Progenitor cell of endocrine pancreas (in vitro differentiated cells): ENCODE measurements around the gene RSF1. TPM values are rescaled to one million over a fixed set of nuclear protein-coding genes. Genes with fewer than 3 reads are reported as not detected.
"Not testable (repeated sequence)": the region's sequence is repeated elsewhere in the genome, so short reads cannot be mapped to it uniquely, and the experiment has no call there.

Source experiments
- DNase-seq: peaks from one replicate; pipeline ENCODE4 v3.0.0; 2021; ENCODE audit warnings: low spot score; ENCODE audit not compliant: unreplicated experiment
- H3K27ac Mint-ChIP-seq: 2 replicates; pipeline ENCODE4 v1.8.0; 2021; ENCODE audit warnings: mild to moderate bottlenecking, moderate library complexity, mixed read lengths
- H3K27me3 Mint-ChIP-seq: 2 replicates; pipeline ENCODE4 v1.8.0; 2021; ENCODE audit warnings: mixed read lengths
- H3K36me3 Mint-ChIP-seq: 2 replicates; pipeline ENCODE4 v1.8.0; 2022; ENCODE audit warnings: mixed read lengths; ENCODE audit not compliant: insufficient read depth
- H3K4me1 Mint-ChIP-seq: 2 replicates; pipeline ENCODE4 v1.8.0; 2021; ENCODE audit warnings: low read depth, mixed read lengths
- H3K4me3 Mint-ChIP-seq: 2 replicates; pipeline ENCODE4 v1.8.0; 2021; ENCODE audit warnings: low read depth, mild to moderate bottlenecking, moderate library complexity, mixed read lengths
- H3K9me3 Mint-ChIP-seq: 2 replicates; pipeline ENCODE4 v1.8.0; 2021; ENCODE audit warnings: low read depth, mixed read lengths
- CTCF ChIP-seq: fragments of 200-600 bp; sonication (generic); IDR thresholded peaks from one replicate; pipeline ENCODE4 v1.5.0; 2021; ENCODE audit warnings: antibody characterized with exemption, mild to moderate bottlenecking; ENCODE audit not compliant: unreplicated experiment
- long read RNA-seq: library from polyadenylated mRNA; unstranded; transcript quantifications from one replicate; pipeline ENCODE4 v2.0.0, GENCODE V29; 2020
- total RNA-seq: library from RNA; stranded (reverse); gene quantifications from 2 replicates; pipeline ENCODE4 v1.2.1, GENCODE V29; 2021

RSF1 gene
- 88.0 and 91.8 TPM in 2 replicates for total RNA-seq
- long read RNA-seq, transcript RSF1-206 (6 exons, 2,107 nt) = major isoform, 6 of 29 reads
- long read RNA-seq, partial matches to known transcripts = 15 of 29 reads
- long read RNA-seq, other reads (novel, unspliced or antisense) = 8 of 29 reads

GRCh38 chr11:77820565-77821348 is at the start of gene RSF1, which contains the start of gene AAMDC:
Gene RSF1, minus strand, starts transcription at chr11:77820722. Its CDS starts 8 bp downstream, at chr11:77820714.
Gene AAMDC, plus strand, starts transcription at chr11:77821144. Its CDS starts 21,353 bp downstream, at chr11:77842497.
- Mint-ChIP-seq H3K9me3 (peaks cover 2% of the 10 kb centered on the region), H3K27me3 (no peaks in the 10 kb centered on the region), H3K4me1 (peaks cover 13% of the 10 kb centered on the region), H3K4me3 (peak within 1 kb of the TSS; percentile 96), H3K36me3 (peaks cover 1% of the 10 kb centered on the region), H3K27ac (peak within 1 kb of the TSS; percentile 99)
- peak; percentile 97 for DNase-seq
- peak; percentile 78 for TF ChIP-seq CTCF

GRCh38 chr11:77868744-77869143 is 48.2 kb upstream of the RSF1 start:
- H3K27me3 Mint-ChIP-seq = no peaks in the 10 kb centered on the region
- TF ChIP-seq CTCF = no peak
- H3K27ac Mint-ChIP-seq = no peak overlapping the region
- peaks cover 11% of the 10 kb centered on the region for H3K36me3 Mint-ChIP-seq
- H3K4me3 Mint-ChIP-seq = no peak overlapping the region
- H3K9me3 Mint-ChIP-seq = no peaks in the 10 kb centered on the region
- H3K4me1 Mint-ChIP-seq = no peaks in the 10 kb centered on the region
- DNase-seq = no peak

GRCh38 chr11:77866336-77866735 is 45.8 kb upstream of the RSF1 start:
- H3K27ac Mint-ChIP-seq = no peak overlapping the region
- no peak overlapping the region for H3K4me3 Mint-ChIP-seq
- H3K36me3 Mint-ChIP-seq = peaks cover 8% of the 10 kb centered on the region
- DNase-seq = no peak
- H3K9me3 Mint-ChIP-seq = no peaks in the 10 kb centered on the region
- no peak for TF ChIP-seq CTCF
- H3K27me3 Mint-ChIP-seq = no peaks in the 10 kb centered on the region
- H3K4me1 Mint-ChIP-seq = no peaks in the 10 kb centered on the region

GRCh38 chr11:77865805-77866204 is 45.3 kb upstream of the RSF1 start:
- Mint-ChIP-seq H3K27me3 (no peaks in the 10 kb centered on the region), H3K4me1 (no peaks in the 10 kb centered on the region), H3K9me3 (no peaks in the 10 kb centered on the region), H3K4me3 (no peak overlapping the region), H3K27ac (no peak overlapping the region), H3K36me3 (peaks cover 8% of the 10 kb centered on the region)
- DNase-seq = no peak
- TF ChIP-seq CTCF = no peak

- not testable (repeated sequence) for H3K27me3 Mint-ChIP-seq, H3K27ac Mint-ChIP-seq, H3K9me3 Mint-ChIP-seq, H3K4me1 Mint-ChIP-seq, H3K4me3 Mint-ChIP-seq, DNase-seq
- H3K36me3 Mint-ChIP-seq = peaks cover 10% of the 10 kb centered on the region
Observed at GRCh38 chr11:77861444-77861843, 40.9 kb upstream of the RSF1 start.

- not testable (repeated sequence) for H3K27ac Mint-ChIP-seq, H3K4me1 Mint-ChIP-seq, H3K4me3 Mint-ChIP-seq, DNase-seq, H3K27me3 Mint-ChIP-seq
- Mint-ChIP-seq H3K36me3 (peaks cover 35% of the 10 kb centered on the region), H3K9me3 (peaks cover 16% of the 10 kb centered on the region)
Observed at GRCh38 chr11:77857906-77858457, 37.5 kb upstream of the RSF1 start.
